Coronary artery (tissue), 2 donors: ENCODE measurements around the gene UGT3A2.

Experiments used
- DNase-seq: peaks from one replicate; pipeline ENCODE4 v3.0.0-alpha.2; 2017; ENCODE audit warnings: low spot score
- H3K27ac ChIP-seq, 2 donors: fragments of 200-600 bp; sonication (generic); one replicate each; pipeline ENCODE4 v1.5.1; 2016 to 2019
- H3K4me3 ChIP-seq: fragments of 200-600 bp; sonication (generic); 2 replicates; pipeline ENCODE4 v1.5.1; 2016; ENCODE audit warnings: mild to moderate bottlenecking, moderate library complexity
- TF ChIP-seq, protein P1 (sequence below): fragments of 200-600 bp; sonication (generic); IDR thresholded peaks from one replicate; pipeline ENCODE4 v1.5.1; 2019; ENCODE audit warnings: antibody characterized with exemption

UGT3A2 gene

DNA sequence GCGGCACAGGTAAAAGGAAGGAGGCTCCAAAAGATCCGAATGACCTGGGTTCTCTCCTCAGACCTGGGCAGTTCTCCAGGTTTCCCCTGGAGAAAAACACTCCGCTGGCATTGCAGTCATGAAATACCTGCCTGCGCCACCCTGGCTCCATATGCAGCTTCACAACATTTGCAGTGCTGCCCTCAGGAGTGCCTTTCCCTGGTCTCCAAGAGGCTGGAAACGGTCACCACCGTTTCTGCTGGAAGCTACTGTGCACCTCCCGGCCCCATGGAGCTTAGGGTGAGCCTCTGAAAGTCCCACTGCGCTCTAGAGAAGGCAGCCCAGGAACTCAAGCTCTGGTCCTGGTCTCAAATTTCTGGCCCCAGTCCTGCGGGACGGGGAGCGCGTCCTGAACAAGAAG is 76.2 kb downstream of the UGT3A2 start:
- TF ChIP-seq, protein P1, sequence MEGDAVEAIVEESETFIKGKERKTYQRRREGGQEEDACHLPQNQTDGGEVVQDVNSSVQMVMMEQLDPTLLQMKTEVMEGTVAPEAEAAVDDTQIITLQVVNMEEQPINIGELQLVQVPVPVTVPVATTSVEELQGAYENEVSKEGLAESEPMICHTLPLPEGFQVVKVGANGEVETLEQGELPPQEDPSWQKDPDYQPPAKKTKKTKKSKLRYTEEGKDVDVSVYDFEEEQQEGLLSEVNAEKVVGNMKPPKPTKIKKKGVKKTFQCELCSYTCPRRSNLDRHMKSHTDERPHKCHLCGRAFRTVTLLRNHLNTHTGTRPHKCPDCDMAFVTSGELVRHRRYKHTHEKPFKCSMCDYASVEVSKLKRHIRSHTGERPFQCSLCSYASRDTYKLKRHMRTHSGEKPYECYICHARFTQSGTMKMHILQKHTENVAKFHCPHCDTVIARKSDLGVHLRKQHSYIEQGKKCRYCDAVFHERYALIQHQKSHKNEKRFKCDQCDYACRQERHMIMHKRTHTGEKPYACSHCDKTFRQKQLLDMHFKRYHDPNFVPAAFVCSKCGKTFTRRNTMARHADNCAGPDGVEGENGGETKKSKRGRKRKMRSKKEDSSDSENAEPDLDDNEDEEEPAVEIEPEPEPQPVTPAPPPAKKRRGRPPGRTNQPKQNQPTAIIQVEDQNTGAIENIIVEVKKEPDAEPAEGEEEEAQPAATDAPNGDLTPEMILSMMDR, result no peak
- no peak overlapping the region for H3K27ac ChIP-seq
- no peak for DNase-seq
- no peak overlapping the region for H3K4me3 ChIP-seq

DNA sequence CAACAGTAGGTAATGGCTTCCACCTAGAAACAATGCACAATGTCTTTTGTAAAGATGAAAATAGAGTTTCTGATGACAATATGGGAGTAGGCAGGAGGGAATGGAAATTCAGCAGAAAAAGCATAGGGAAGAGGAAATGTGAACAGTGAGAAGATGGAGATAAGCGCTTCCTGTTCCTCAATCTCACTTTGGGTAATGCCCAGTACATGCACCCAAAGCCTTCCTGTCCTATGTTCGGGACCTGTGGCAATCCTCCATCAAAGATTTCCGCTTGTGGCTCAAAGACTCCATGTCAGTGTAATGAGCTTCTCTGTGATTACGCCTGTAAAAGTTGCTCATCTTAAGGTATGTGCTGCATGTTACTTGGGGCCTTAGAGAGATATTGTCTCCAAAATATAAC is 78.2 kb downstream of the UGT3A2 start:
- DNase-seq, result no peak
- Histone ChIP-seq H3K27ac (no peak overlapping the region), H3K4me3 (no peak overlapping the region)
- TF ChIP-seq, protein P1, result no peak

DNA sequence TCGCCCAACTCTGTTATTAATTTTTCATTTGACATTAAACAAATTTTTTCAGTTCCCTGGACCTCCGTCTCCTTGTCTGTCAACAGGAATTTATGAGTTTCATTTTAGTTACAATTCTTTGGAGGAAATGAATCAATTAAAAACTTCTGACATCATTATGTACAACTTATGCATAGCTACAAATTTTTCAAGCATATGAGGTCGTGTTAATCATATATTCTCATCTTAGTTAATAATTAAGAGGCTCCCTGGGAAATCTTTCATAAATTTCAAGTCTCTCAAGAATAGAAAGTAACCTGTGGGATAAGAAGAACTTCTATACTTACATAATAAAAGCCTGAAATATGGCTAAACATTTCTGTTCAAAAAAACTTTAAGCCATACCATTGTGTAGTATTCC is 78.9 kb downstream of the UGT3A2 start:
- Histone ChIP-seq H3K4me3 (no peak overlapping the region), H3K27ac (no peak overlapping the region)
- TF ChIP-seq, protein P1, result no peak
- no peak for DNase-seq
